ENCODE results near the gene HACD1. TPM values are rescaled to one million over a fixed set of nuclear protein-coding genes. Genes with fewer than 3 reads are reported as not detected.
A peak's percentile ranks its signal among the peaks of the same experiment; 100 is the strongest.
"Not testable (repeated sequence)": the region's sequence is repeated elsewhere in the genome, so short reads cannot be mapped to it uniquely, and the experiment has no call there.

HACD1 gene
- total RNA-seq, 1 experiment from 2014 or later, result 105 TPM

DNA sequence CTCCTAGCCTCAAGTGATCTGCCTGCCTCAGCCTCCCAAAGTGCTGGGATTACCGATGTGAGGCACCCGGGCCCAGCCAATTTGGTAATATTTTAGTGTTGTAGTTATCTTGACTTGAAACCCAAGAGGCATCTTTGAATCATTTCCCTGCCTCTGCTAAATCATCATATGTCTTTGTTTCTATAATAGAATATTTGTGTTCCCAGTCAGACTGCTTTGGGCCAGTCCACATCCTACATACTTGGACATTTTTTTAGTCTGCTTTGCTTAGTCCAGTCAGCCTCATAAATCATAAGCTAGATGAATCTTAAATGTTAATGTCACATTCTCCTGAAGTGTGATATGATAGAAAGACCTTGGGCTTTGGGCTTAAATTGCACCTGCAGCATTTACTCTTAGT, 32.7 kb upstream of the HACD1 start:
- H3K27ac ChIP-seq, result no peak overlapping the region
- no peaks in the 10 kb centered on the region for H3K27me3 ChIP-seq (replicated peaks)
- H3K36me3 ChIP-seq, result peaks cover 42% of the 10 kb centered on the region
- H3K4me3 ChIP-seq, result no peak overlapping the region
- DNase-seq (ENCODE audit: low read depth in 1 of 2, low spot score in 2 of 2), result no peak
- H3K4me1 ChIP-seq (replicated peaks), result peaks cover 19% of the 10 kb centered on the region
- 0 out of 2 replicates have a peak, but pooled peaks cover 4% of the 10 kb centered on the region for H3K9me3 ChIP-seq (replicated peaks)

DNA sequence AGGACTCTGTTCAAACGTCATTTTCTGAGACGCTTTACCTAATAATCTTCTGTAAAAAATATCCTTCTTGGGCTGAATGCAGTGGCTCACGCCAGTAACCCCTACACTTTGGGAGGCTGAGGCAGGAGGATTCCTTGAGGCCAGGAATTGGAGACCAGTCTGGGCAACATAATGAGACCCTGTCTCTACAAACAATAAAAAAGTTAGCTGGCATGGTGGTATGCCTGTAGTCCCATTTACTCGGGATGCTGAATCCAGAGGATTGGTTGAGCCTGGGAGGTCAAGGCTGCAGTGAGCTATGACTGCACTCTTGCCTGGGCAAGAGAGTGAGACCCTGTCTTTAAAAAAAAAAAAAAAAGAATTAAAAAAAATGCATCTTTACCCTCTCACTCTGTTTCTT, 31.9 kb upstream of the HACD1 start:
- DNase-seq (ENCODE audit: low read depth in 1 of 2, low spot score in 2 of 2), result no peak
- 0 out of 2 replicates have a peak, but pooled peaks cover 4% of the 10 kb centered on the region for H3K9me3 ChIP-seq (replicated peaks)
- H3K4me1 ChIP-seq (replicated peaks), result peaks cover 19% of the 10 kb centered on the region
- H3K36me3 ChIP-seq, result peaks cover 42% of the 10 kb centered on the region
- H3K4me3 ChIP-seq, result no peak overlapping the region
- H3K27me3 ChIP-seq (replicated peaks), result no peaks in the 10 kb centered on the region
- no peak overlapping the region for H3K27ac ChIP-seq

DNA sequence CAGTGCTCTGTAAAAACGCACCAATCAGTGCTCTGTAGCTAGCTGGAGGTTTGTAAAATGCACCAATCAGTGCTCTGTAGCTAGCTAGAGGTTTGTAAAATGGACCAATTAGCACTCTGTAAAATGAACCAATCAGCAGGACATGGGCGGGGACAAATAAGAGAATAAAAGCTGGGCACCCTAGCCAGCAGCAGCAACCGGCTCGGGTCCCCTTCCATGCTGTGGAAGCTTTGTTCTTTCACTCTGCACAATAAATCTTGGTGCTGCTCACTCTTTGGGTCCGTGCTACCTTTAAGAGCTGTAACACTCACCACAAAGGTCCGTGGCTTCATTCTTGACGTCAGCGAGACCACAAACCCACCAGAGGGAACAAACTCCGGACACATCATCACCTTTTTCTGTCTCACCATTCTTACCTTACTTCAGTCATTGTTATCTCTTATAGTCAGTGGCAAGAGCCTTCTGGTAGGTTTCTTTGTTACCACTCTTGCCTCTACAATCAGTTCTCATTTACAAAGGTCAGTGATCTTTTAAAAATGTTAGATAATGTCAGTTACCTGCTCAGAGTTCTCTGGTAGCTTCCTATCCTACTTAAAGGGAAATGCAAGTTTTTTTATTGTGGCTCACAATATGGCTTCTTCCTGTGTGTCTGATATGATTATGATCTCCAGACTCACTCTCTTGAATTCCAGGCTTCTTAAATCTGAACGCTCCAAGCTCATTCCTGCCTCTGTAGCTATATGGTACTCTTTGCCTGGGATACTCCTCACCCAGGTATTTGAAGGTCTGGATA, 31.3 kb upstream of the HACD1 start:
- no peak for DNase-seq (ENCODE audit: low read depth in 1 of 2, low spot score in 2 of 2)
- Histone ChIP-seq H3K36me3 (peaks cover 38% of the 10 kb centered on the region), H3K9me3 (replicated peaks) (0 out of 2 replicates have a peak, but pooled peaks cover 4% of the 10 kb centered on the region), H3K27me3 (replicated peaks) (no peaks in the 10 kb centered on the region), H3K27ac (no peak overlapping the region), H3K4me3 (no peak overlapping the region), H3K4me1 (replicated peaks) (peaks cover 19% of the 10 kb centered on the region)

GRCh38 chr10:17647326-17647725, 30.2 kb upstream of the HACD1 start:
- Histone ChIP-seq H3K4me1 (replicated peaks) (peaks cover 19% of the 10 kb centered on the region), H3K27me3 (replicated peaks) (no peaks in the 10 kb centered on the region), H3K27ac (no peak overlapping the region), H3K36me3 (peaks cover 30% of the 10 kb centered on the region), H3K9me3 (replicated peaks) (no peaks in the 10 kb centered on the region), H3K4me3 (no peak overlapping the region)
- no peak for DNase-seq (ENCODE audit: low read depth in 1 of 2, low spot score in 2 of 2)

GRCh38 chr10:17645621-17646345, 28.6 kb upstream of the HACD1 start:
- no peaks in the 10 kb centered on the region for H3K27me3 ChIP-seq (replicated peaks)
- H3K4me1 ChIP-seq (replicated peaks), result peaks cover 22% of the 10 kb centered on the region
- H3K4me3 ChIP-seq, result peak overlapping the region; percentile 64
- DNase-seq (ENCODE audit: low read depth in 1 of 2, low spot score in 2 of 2), result no peak
- H3K9me3 ChIP-seq (replicated peaks), result no peaks in the 10 kb centered on the region
- peak overlapping the region; percentile 99; the same call in 1 of the 2 replicates for H3K27ac ChIP-seq
- peaks cover 31% of the 10 kb centered on the region for H3K36me3 ChIP-seq

- Histone ChIP-seq H3K27me3 (replicated peaks) (no peaks in the 10 kb centered on the region), H3K27ac (peak overlapping the region; percentile 99), H3K4me1 (replicated peaks) (peaks cover 22% of the 10 kb centered on the region), H3K4me3 (peak overlapping the region; percentile 64), H3K9me3 (replicated peaks) (no peaks in the 10 kb centered on the region), H3K36me3 (peaks cover 28% of the 10 kb centered on the region)
- no peak for DNase-seq (ENCODE audit: low read depth in 1 of 2, low spot score in 2 of 2)
Measured at GRCh38 chr10:17644485-17644943, 27.3 kb upstream of the HACD1 start.

DNA sequence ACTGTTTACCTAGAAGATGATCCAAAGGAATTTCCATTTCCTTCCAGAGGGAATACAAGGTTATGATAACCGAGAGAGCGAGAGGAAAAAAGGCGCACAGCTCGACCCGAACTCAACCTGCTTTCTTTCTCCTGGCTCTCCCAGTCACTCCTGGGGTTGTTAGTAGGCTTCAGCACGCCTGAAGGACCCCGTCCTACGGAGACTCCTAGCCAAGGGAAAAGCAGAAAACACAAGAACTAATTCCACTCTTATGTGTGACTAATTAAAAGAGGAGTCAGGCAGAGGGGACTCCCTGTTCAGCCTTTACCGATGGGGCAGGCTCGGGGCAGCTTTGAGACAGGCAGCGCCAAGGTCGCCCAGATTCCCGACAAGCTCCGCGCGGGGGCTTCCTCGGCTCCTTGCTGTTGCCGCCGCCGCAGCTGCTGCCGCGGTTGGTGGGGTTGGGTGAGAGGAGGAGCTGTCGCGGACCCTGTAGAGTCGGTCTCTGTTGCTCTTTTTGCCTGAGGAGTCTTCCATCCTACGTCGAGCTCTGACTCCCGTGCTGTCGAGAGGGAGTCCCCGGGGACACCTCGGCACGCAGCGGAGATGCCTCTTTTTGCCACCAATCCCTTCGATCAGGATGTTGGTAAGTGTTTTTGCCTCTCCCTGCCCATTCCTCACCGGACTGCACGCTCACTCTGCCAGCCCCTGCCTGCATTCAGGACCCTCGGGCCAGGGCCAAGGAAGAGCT, 26.7 kb upstream of the HACD1 start, which contains the start of gene STAM:
Gene STAM, plus strand, starts transcription at position 397 of the 730 bp plus-strand sequence. Its CDS starts 189 bp downstream, at position 586.
- peaks cover 22% of the 10 kb centered on the region for H3K4me1 ChIP-seq (replicated peaks)
- peak within 1 kb of the TSS; percentile 64 for H3K4me3 ChIP-seq
- peak within 1 kb of the TSS; percentile 99 for H3K27ac ChIP-seq
- no peaks in the 10 kb centered on the region for H3K27me3 ChIP-seq (replicated peaks)
- DNase-seq (ENCODE audit: low read depth in 1 of 2, low spot score in 2 of 2), result peak; percentile 94 to 100
- no peaks in the 10 kb centered on the region for H3K9me3 ChIP-seq (replicated peaks)
- peaks cover 27% of the 10 kb centered on the region for H3K36me3 ChIP-seq

GRCh38 chr10:17643339-17643754, 26.2 kb upstream of the HACD1 start:
- Histone ChIP-seq H3K4me3 (peak overlapping the region; percentile 64), H3K4me1 (replicated peaks) (peaks cover 22% of the 10 kb centered on the region), H3K27ac (peak overlapping the region; percentile 99), H3K9me3 (replicated peaks) (no peaks in the 10 kb centered on the region), H3K27me3 (replicated peaks) (no peaks in the 10 kb centered on the region), H3K36me3 (peaks cover 21% of the 10 kb centered on the region)
- DNase-seq (ENCODE audit: low read depth in 1 of 2, low spot score in 2 of 2), result peak in 1 of 2 experiments; percentile 87

GRCh38 chr10:17640331-17640816, 23.2 kb upstream of the HACD1 start:
- no peaks in the 10 kb centered on the region for H3K27me3 ChIP-seq (replicated peaks)
- peaks cover 3% of the 10 kb centered on the region; the same call in 1 of the 2 replicates for H3K36me3 ChIP-seq
- peaks cover 13% of the 10 kb centered on the region for H3K4me1 ChIP-seq (replicated peaks)
- no peak for DNase-seq (ENCODE audit: low read depth in 1 of 2, low spot score in 2 of 2)
- no peak overlapping the region for H3K4me3 ChIP-seq
- no peaks in the 10 kb centered on the region for H3K9me3 ChIP-seq (replicated peaks)
- H3K27ac ChIP-seq, result no peak overlapping the region

- Histone ChIP-seq H3K27me3 (replicated peaks) (no peaks in the 10 kb centered on the region), H3K4me1 (replicated peaks) (peaks cover 8% of the 10 kb centered on the region), H3K9me3 (replicated peaks) (no peaks in the 10 kb centered on the region), H3K36me3 (peaks cover 3% of the 10 kb centered on the region; the same call in 1 of the 2 replicates), H3K4me3 (no peak overlapping the region), H3K27ac (no peak overlapping the region)
- no peak for DNase-seq (ENCODE audit: low read depth in 1 of 2, low spot score in 2 of 2)
Measured at GRCh38 chr10:17637869-17638268, 20.7 kb upstream of the HACD1 start.

GRCh38 chr10:17633353-17633752, 16.2 kb upstream of the HACD1 start:
- no peak for DNase-seq (ENCODE audit: low read depth in 1 of 2, low spot score in 2 of 2)
- no peak overlapping the region for H3K4me3 ChIP-seq
- H3K27me3 ChIP-seq (replicated peaks), result no peaks in the 10 kb centered on the region
- H3K36me3 ChIP-seq, result no peaks in the 10 kb centered on the region
- H3K9me3 ChIP-seq (replicated peaks), result no peaks in the 10 kb centered on the region
- H3K4me1 ChIP-seq (replicated peaks), result no peaks in the 10 kb centered on the region
- H3K27ac ChIP-seq, result no peak overlapping the region

GRCh38 chr10:17632590-17632989, 15.4 kb upstream of the HACD1 start:
- DNase-seq (ENCODE audit: low read depth in 1 of 2, low spot score in 2 of 2); H3K36me3 ChIP-seq; H3K4me1 ChIP-seq (replicated peaks); H3K9me3 ChIP-seq (replicated peaks); H3K27ac ChIP-seq; H3K27me3 ChIP-seq (replicated peaks); H3K4me3 ChIP-seq: not testable (repeated sequence)

GRCh38 chr10:17626656-17627055, 9.5 kb upstream of the HACD1 start:
- Histone ChIP-seq H3K36me3 (no peaks in the 10 kb centered on the region), H3K27ac (no peak overlapping the region), H3K4me1 (replicated peaks) (no peaks in the 10 kb centered on the region), H3K9me3 (replicated peaks) (no peaks in the 10 kb centered on the region), H3K27me3 (replicated peaks) (no peaks in the 10 kb centered on the region), H3K4me3 (no peak overlapping the region)
- DNase-seq (ENCODE audit: low read depth in 1 of 2, low spot score in 2 of 2), result no peak
